ENCODE data around the gene PPP4R3B.
"Not testable (repeated sequence)": the region's sequence is repeated elsewhere in the genome, so short reads cannot be mapped to it uniquely, and the experiment has no call there.

Gene PPP4R3B

GRCh38 chr2:55617175-55618024 is at the start of gene PPP4R3B:
Gene PPP4R3B (minus strand): TSS chr2:55617622. CDS start chr2:55617285, 337 bp downstream.
- peak; percentile 99 for DNase-seq (ENCODE audit: low read depth)

- DNase-seq (ENCODE audit: low read depth) = no peak
These were observed 35.8 kb upstream of the PPP4R3B start for GRCh38 chr2:55653255-55653654.

- DNase-seq (ENCODE audit: low read depth) = no peak
These were observed 31.8 kb upstream of the PPP4R3B start for GRCh38 chr2:55649211-55649610.

- no peak for DNase-seq (ENCODE audit: low read depth)
These were observed 19.4 kb upstream of the PPP4R3B start for GRCh38 chr2:55636831-55637230.

- no peak for DNase-seq (ENCODE audit: low read depth)
These were observed 11.5 kb upstream of the PPP4R3B start for GRCh38 chr2:55628931-55629330.

GRCh38 chr2:55627915-55628314 is 10.5 kb upstream of the PPP4R3B start:
- no peak for DNase-seq (ENCODE audit: low read depth)

GRCh38 chr2:55621802-55622201 is 4.4 kb upstream of the PPP4R3B start:
- no peak for DNase-seq (ENCODE audit: low read depth)

- DNase-seq (ENCODE audit: low read depth) = no peak
These were observed 2.8 kb upstream of the PPP4R3B start for GRCh38 chr2:55620123-55620779.

- DNase-seq (ENCODE audit: low read depth) = peak; percentile 32
These were observed 1.0 kb upstream of the PPP4R3B start for GRCh38 chr2:55618275-55619055.

GRCh38 chr2:55618025-55618274 is 528 bp upstream of the PPP4R3B start:
- no peak for DNase-seq (ENCODE audit: low read depth)

GRCh38 chr2:55616551-55617174 is 759 bp downstream of the PPP4R3B start:
- peak; percentile 27 for DNase-seq (ENCODE audit: low read depth)

- no peak for DNase-seq (ENCODE audit: low read depth)
These were observed 5.4 kb downstream of the PPP4R3B start for GRCh38 chr2:55611997-55612396.

- DNase-seq (ENCODE audit: low read depth) = no peak
These were observed 6.3 kb downstream of the PPP4R3B start for GRCh38 chr2:55610954-55611743.

- DNase-seq (ENCODE audit: low read depth) = no peak
These were observed 7.4 kb downstream of the PPP4R3B start for GRCh38 chr2:55609938-55610578.

- DNase-seq (ENCODE audit: low read depth) = no peak
These were observed 8.1 kb downstream of the PPP4R3B start for GRCh38 chr2:55609193-55609794.

- no peak for DNase-seq (ENCODE audit: low read depth)
These were observed 9.7 kb downstream of the PPP4R3B start for GRCh38 chr2:55607717-55608116.

- DNase-seq (ENCODE audit: low read depth) = no peak
These were observed 13.3 kb downstream of the PPP4R3B start for GRCh38 chr2:55604027-55604565.

GRCh38 chr2:55601849-55602248 is 15.6 kb downstream of the PPP4R3B start:
- no peak for DNase-seq (ENCODE audit: low read depth)

GRCh38 chr2:55598056-55598795 is 19.2 kb downstream of the PPP4R3B start:
- DNase-seq (ENCODE audit: low read depth) = no peak

GRCh38 chr2:55596795-55597194 is 20.6 kb downstream of the PPP4R3B start:
- not testable (repeated sequence) for DNase-seq (ENCODE audit: low read depth)
